Measurements from ENCODE around the gene FOXB2.

The FOXB2 gene

GRCh38 chr9:76988941-76989340, 30.5 kb upstream of the FOXB2 start:
- no peak for DNase-seq (ENCODE audit: low read depth)
- no peak overlapping the region for H3K4me3 ChIP-seq (ENCODE audit: low read depth, low read length)
- TF ChIP-seq, protein P1, sequence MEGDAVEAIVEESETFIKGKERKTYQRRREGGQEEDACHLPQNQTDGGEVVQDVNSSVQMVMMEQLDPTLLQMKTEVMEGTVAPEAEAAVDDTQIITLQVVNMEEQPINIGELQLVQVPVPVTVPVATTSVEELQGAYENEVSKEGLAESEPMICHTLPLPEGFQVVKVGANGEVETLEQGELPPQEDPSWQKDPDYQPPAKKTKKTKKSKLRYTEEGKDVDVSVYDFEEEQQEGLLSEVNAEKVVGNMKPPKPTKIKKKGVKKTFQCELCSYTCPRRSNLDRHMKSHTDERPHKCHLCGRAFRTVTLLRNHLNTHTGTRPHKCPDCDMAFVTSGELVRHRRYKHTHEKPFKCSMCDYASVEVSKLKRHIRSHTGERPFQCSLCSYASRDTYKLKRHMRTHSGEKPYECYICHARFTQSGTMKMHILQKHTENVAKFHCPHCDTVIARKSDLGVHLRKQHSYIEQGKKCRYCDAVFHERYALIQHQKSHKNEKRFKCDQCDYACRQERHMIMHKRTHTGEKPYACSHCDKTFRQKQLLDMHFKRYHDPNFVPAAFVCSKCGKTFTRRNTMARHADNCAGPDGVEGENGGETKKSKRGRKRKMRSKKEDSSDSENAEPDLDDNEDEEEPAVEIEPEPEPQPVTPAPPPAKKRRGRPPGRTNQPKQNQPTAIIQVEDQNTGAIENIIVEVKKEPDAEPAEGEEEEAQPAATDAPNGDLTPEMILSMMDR (IDR thresholded peaks at IDR 0.05; ENCODE audit: insufficient read depth, low read depth, low read length, missing control alignments), result no peak

GRCh38 chr9:76989501-76989900, 30.0 kb upstream of the FOXB2 start:
- TF ChIP-seq, protein P1 (IDR thresholded peaks at IDR 0.05; ENCODE audit: insufficient read depth, low read depth, low read length, missing control alignments), result no peak
- no peak for DNase-seq (ENCODE audit: low read depth)
- H3K4me3 ChIP-seq (ENCODE audit: low read depth, low read length), result no peak overlapping the region

DNA sequence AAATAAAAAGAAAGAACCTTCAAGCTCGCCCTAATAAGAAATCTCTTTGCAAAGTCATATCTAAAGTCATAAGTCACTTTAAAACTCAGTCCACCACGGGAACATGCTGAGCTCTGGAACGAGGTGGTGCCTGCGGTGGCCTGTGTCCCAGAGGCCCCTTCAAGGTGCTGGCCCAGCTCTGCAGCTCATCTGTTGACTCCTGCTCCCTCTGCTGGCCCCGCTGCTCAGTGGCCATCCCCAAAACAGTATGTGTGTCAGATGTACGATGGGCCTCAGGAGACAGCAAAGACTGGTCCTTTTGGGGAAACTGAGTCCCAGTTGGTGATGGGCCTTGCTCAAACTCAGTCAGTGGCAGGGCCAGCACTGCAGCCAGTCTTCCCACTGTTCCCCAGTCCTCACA, 22.8 kb upstream of the FOXB2 start:
- TF ChIP-seq, protein P1 (IDR thresholded peaks at IDR 0.05; ENCODE audit: insufficient read depth, low read depth, low read length, missing control alignments), result peak; percentile 49
- peak; percentile 44 for DNase-seq (ENCODE audit: low read depth)
- H3K4me3 ChIP-seq (ENCODE audit: low read depth, low read length), result no peak overlapping the region

DNA sequence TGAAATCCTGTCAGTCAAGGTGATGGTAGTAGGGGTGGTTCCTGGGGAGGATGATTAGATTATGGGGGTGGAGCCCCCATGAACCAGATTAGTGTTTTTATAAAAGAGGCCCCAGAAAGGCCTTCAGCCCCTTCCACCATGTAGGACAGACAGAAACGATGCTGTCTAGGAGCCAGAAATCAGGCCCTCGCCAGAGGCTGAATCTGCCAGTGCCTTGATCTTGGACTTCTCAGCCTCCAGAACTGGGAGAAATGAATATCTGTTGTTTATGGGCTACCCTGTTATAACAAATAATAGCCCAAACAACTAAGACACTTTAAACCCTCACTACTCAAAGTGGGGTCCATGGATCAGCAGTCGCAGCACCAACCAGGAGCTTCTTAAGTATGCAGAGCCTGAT, 20.2 kb upstream of the FOXB2 start:
- TF ChIP-seq, protein P1 (IDR thresholded peaks at IDR 0.05; ENCODE audit: insufficient read depth, low read depth, low read length, missing control alignments), result no peak
- no peak overlapping the region for H3K4me3 ChIP-seq (ENCODE audit: low read depth, low read length)
- DNase-seq (ENCODE audit: low read depth), result no peak

- H3K4me3 ChIP-seq (ENCODE audit: low read depth, low read length), result no peak overlapping the region
- TF ChIP-seq, protein P1 (IDR thresholded peaks at IDR 0.05; ENCODE audit: insufficient read depth, low read depth, low read length, missing control alignments), result no peak
- no peak for DNase-seq (ENCODE audit: low read depth)
Measured at GRCh38 chr9:77000330-77000729, 19.1 kb upstream of the FOXB2 start.

DNA sequence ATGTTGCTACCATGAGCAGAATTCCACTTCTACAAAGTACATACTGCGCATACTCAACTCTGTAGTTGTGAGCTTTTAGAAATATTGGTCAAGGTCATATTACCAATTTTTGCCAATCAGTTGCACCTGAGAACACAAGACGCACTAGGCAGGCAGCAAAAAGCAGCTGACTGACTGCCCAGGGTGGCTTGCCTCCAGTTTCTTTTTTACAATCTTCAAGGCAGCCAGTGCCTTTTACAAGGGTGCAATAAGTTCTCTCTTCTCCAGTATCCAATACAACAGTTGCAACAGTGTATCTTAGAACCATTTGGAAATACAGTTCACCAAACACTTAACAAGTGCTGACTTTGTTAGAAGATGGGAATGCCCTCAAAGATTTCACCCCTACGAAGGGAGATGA, 16.1 kb upstream of the FOXB2 start:
- no peak overlapping the region for H3K4me3 ChIP-seq (ENCODE audit: low read depth, low read length)
- TF ChIP-seq, protein P1 (IDR thresholded peaks at IDR 0.05; ENCODE audit: insufficient read depth, low read depth, low read length, missing control alignments), result no peak
- DNase-seq (ENCODE audit: low read depth), result no peak

- DNase-seq (ENCODE audit: low read depth), result no peak
- TF ChIP-seq, protein P1 (IDR thresholded peaks at IDR 0.05; ENCODE audit: insufficient read depth, low read depth, low read length, missing control alignments), result no peak
- no peak overlapping the region for H3K4me3 ChIP-seq (ENCODE audit: low read depth, low read length)
Measured at GRCh38 chr9:77005216-77005615, 14.2 kb upstream of the FOXB2 start.
